Left cardiac atrium (tissue), 4 donors: ENCODE measurements around the gene SNX25. TPM values are rescaled to one million over a fixed set of nuclear protein-coding genes. Genes with fewer than 3 reads are reported as not detected.
A peak's percentile ranks its signal among the peaks of the same experiment; 100 is the strongest.
"Not testable (repeated sequence)": the region's sequence is repeated elsewhere in the genome, so short reads cannot be mapped to it uniquely, and the experiment has no call there.

Experiments
- ATAC-seq, 2 donors: fragments of 200-7000 bp; cut with Tn5 transposase; one replicate each; pipeline ENCODE4 v1.9.1; 2020; ENCODE audit warnings: mild to moderate bottlenecking in 2 of 2, moderate library complexity in 2 of 2
- DNase-seq: peaks from one replicate; pipeline ENCODE4 v3.0.0-alpha.2; 2020
- intact Hi-C, 2 donors: fragments of 100-400 bp; cut with DNase I; formaldehyde crosslinking; loops; one replicate each; pipeline versions ENCODE4 v1.14.1 to v1.15.1; 2022 to 2023
- total RNA-seq, 2 donors: library from RNA; stranded (reverse); fragmentation: NEBNext Ultra II Directional; extraction: Animal tissue kit (Norgen Biotek cat#: 25700); gene quantifications; one replicate each; pipeline ENCODE4 v1.2.1, GENCODE V29; 2021
- donor health status: DM: no; HTN: yes; CAD: no.
- donor health status: DM: no; HTN: yes; CAD: no; lungs with severe emphysema.
- donor health status: DM: yes; HTN: yes; CAD: no.
- donor health status: Dilated cardiomyopathy.

The SNX25 gene
- total RNA-seq, 2 donors from 2014 or later = 15.4 to 16.6 TPM

DNA sequence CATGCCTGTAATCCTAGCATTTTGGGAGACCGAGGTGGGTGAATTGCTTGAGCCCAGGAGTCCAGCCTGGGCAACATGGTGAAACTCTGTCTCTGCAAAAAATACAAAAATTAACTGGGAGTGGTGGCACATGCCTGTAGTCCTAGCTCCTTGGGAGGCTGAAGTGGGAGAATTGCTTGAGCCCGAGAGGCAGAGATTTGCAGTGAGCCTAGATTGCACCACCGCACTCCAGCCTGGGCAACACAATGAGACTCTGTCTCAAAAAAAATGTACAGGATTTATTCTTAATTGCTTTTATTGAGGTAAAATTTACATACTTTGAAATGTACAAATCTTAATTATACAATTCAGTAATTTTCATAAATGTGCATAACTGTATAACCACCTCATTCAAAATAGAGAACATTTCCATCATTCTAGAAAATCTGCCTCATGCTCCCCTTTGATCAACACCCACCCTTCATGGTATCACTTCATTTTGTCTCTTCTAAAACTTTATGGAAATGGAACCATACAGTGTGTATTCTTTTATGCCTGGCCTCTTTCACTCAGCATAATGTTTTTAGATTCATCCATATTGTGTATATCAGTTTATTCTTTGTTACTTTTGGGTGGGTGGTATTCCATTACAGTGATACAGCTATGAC is 39.1 kb downstream of the SNX25 start:
- ATAC-seq = no peak

DNA sequence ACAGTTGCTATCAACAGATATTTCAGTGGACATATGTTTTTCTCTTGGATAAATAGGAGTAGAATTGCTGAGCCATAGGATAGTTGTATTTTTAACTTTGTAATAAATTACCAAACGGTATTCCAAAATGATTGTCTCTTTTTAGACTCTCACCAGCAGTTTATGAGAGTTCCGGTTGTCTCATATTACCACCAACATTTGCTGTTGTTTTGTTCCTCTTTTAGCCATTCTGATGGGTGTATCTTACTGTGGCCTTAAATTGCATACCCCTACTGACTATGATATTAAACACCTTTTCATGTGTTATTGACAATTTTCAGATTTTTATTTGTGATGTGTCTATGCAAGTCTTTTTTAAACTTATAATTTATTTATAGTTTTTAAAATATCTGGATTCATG is 39.7 kb downstream of the SNX25 start:
- intact Hi-C loops = no loop called here

More for the DNA sequence above, 39.1 kb downstream of the SNX25 start:
- DNase-seq = no peak
- intact Hi-C loops = no loop called here

DNA sequence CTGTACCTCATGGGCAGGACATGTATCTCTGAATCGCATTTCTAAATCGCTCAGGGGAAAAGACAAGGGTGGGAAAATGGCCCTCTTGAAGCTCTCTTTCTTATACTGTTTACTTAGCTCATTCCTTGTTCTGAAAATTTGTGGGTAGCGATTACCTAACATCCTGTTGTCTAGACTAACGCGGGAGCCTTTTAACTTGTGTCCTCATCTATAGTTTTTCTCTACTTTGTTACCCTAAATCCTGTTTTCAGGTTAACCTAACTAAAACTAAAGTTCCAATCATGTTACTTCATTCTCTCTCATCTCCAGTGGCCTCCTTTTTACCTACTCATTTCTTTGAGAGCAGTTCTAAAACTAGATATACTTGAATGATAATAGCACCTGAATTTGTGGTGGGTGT is 45.0 kb downstream of the SNX25 start:
- no peak for ATAC-seq
- no peak for DNase-seq
- intact Hi-C loops = no loop called here

More for the DNA sequence above, 39.7 kb downstream of the SNX25 start:
- ATAC-seq (no peak), DNase-seq (no peak)

DNA sequence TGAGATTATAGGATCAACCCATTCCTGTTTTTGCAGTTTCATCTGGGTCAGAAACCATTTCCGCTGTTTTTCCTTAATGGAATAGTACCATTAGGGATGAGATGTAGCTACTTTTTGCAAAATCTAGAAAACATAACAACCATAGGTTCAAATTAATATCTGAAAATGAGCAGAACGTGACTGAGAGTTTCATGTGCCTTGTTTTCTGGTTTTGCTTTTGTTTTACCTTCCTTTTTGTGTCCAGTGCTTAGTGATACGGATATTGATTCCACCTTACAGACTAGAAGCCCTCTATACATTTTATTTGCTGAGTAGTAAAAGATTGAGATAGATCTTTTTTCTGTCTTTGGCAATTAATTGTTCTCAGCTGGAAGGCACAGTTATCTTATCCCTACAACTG is 46.5 kb downstream of the SNX25 start:
- intact Hi-C loops = no loop called here
- DNase-seq (no peak), ATAC-seq (no peak)

DNA sequence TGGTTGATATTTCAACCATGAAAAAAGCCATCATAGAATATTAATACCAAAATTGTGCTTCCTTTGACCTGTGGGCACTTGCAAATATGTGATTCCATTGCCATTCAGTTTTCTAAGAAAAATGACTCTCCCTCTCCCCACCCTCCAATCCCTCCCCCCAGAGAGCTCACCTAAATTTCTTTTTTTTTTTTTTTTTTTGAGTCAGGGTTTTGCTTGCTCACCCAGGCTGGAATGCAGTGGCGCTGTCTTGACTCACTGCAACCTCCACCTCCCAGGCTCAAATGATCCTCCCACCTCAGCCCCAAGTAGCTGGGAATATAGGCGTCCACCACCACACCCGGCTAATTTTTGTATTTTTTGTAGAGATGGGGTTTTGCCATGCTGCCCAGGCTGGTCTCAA is 47.0 kb downstream of the SNX25 start:
- intact Hi-C loops = no loop called here
- DNase-seq = no peak
- peak in 1 of 2 donors; percentile 68 for ATAC-seq

DNA sequence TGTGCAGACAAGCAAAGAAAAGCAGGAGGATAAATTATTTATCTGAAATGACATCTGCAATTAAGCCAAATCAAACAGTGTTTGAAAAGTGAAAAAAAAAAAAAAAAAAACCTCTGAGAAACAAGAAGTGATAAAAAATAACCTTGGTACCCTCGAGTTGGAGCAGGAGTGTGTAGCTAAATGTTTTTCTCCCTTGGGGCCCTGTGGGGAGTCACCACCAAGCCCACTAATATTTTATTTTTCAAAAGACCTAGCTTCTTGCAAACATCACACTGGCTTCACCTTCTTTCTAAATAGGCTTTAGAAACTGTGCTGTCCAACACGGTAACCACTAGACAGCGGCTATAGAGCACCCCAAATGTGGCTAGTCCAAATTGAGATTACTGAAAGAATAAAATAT is 47.7 kb downstream of the SNX25 start:
- intact Hi-C loops = no loop called here
- DNase-seq (no peak), ATAC-seq (no peak)

DNA sequence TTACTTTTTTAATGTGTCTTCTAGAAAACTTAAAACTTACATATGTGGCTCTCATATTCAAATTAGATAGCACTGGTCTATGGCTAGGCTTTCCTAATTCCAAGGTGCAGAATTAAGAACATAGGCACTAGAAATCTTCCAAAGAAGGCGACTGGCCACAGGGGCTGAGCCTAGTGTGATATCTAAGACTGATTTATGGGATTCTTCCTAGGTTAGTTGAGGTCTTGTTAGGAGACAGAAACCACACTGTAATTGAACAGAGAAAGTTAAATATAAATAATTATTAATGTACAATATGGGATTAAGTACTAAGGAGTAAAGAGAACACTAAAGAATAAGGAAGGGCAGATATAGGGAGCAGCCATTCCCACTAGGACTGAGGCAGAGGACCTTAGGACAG is 48.3 kb downstream of the SNX25 start:
- DNase-seq = no peak
- no peak for ATAC-seq

DNA sequence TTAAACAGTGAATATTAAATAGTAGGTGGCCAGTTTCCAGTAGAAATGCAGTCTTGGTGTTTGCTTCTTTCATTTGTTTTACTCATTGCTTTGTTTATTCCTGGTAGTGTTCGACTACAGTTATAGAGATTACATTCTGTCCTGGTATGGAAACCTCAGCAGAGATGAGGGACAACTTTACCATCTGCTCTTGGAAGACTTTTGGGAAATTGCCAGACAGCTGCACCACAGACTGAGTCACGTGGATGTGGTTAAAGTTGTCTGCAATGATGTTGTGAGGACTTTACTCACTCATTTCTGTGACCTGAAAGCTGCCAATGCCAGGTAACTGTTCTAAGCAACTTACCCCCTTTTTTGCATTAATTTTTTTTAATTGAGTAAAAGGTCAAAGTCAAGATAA is 49.3 kb downstream of the SNX25 start:
- DNase-seq, intact Hi-C loops: not testable (repeated sequence)
- ATAC-seq = peak; percentile 68 to 81

More for the DNA sequence above, 48.3 kb downstream of the SNX25 start:
- intact Hi-C loops = no loop called here

DNA sequence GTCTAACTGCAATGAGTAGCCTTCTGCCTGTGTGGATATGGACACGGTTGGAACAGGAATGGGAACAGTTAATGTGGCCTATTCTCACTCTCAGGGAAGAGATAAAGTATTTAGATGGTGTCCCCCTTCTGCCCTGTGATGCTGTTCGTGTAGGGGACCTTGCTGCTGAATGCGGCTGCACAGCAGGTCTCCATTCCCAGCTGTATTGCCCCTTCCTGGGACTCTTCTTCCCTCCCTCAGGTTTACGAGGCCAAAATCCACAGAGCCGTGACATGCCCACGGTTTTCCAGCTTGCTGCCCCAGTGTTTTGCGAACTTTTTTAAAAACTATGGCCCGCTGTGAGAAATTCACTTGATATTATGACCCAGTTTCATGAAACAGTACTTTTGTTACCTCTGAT is 50.3 kb downstream of the SNX25 start:
- DNase-seq = no peak
- ATAC-seq = no peak
- intact Hi-C loops = no loop called here

DNA sequence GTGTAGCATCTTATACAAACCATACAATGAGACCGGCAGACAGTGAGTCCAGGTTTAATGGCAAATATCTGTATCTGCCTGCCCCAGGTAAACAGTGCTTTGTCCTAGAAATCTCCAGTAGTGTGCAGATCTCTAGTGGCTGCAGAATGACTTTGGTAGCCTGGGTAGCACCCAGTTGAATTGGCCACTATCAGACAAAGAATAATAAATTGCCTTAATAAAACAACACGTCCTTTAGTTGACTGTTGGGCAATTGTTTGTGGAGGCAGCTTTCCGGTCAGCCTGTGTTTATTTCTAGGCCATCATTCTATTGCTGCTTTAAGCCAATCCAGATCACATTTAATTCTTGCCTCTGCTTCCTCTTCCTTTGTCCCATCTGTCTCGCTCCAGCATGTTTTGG is 52.5 kb downstream of the SNX25 start:
- DNase-seq = no peak
- intact Hi-C loops = no loop called here
- ATAC-seq = no peak

DNA sequence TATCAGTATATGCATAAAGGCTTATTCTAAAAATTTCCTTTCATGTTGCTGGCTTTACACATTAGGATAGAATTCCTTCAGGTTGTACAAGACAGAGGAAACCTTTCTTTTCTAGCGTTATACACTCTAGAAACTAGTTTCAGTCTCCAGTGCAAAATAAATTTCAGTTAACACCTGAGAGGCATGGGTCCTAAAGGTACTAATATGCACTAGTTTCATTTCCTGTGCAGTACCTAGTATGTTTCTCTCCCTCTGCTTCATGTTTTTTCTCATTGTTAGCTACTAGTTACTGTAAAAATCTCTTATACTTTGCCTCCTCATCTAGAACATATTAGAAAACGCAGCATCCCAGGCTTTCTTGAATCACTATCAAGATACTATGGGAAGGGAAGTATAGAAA is 54.0 kb downstream of the SNX25 start:
- DNase-seq = no peak
- intact Hi-C loops = no loop called here
- no peak for ATAC-seq

DNA sequence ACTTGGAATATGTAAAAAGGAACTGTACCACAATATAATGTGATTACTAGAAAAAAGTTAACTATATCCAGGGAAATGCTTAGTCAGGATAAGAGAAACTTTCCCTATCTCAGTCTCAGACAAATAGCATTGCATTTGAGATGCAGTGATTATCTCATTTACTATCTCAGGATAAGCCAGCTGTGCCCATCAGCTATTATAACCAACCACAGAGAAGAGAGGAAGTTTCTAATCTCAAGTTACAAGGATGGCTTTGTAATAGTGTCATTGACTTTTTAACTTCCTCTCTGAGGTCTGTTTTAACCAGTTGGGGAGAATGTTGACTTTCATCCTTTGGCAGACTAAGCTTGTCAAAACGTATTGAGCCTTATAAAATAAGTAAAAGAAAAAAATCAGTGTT is 56.5 kb downstream of the SNX25 start:
- intact Hi-C loops = no loop called here
- ATAC-seq = no peak
- DNase-seq = no peak

DNA sequence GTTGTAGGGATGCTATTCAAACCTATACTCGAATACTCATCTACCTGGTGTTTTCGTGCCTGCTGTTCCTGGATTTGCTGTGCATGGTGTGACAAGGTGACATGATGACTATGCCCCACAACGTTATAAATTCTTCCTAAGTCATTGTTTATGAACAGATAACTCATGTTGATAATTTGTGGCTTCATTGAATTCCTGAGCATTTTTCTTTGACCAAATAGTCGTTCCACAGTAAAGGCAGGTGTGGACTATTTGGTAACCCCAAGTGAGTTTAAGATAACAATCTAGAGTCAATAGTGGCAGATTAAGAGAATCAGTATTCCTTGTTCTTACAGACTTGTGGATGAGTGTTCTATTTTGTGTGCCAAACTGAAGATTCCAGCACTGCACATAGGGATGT is 59.9 kb downstream of the SNX25 start:
- intact Hi-C loops = no loop called here

DNA sequence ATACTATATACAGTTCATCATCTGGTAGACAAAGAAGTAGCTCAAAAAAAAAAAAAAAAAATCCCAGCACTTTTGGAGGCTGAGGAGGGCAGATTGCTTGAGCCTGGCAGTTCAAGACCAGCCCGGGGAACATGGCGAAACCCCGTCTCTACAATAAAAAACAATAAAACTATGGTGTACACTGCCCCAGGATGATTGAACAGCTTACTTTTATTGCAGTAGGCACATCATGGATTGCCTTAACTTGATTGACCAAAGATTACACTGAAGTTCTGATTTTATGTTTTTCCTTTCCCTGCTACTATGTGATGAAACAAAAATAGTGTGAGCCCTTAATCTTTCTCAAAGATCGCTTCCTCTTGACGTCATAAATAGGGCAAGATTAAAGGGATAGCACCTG is 60.6 kb downstream of the SNX25 start:
- DNase-seq (no peak), ATAC-seq (no peak)
- intact Hi-C loops = no loop called here

More for the DNA sequence above, 59.9 kb downstream of the SNX25 start:
- ATAC-seq (no peak), DNase-seq (no peak)

DNA sequence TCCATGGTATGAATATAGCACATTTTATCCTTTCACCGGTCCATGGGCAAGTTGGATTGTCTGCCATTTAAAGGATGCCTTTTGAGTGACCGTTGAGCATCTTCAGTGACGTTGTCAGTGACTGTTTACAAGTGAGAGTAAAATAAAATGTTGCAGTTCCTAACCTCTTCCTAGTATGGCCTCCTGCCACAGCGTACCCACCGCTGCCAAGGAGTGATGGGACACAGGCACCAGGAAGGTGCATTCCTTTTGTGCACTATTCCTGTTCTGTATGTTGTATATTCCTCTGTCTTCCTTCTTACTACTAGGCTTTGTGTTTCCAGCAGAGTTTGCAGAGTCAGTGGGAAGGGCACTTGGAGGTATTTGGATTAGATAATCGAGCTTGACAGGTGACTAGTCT is 61.5 kb downstream of the SNX25 start:
- ATAC-seq = no peak
- no peak for DNase-seq
- intact Hi-C loops = no loop called here

DNA sequence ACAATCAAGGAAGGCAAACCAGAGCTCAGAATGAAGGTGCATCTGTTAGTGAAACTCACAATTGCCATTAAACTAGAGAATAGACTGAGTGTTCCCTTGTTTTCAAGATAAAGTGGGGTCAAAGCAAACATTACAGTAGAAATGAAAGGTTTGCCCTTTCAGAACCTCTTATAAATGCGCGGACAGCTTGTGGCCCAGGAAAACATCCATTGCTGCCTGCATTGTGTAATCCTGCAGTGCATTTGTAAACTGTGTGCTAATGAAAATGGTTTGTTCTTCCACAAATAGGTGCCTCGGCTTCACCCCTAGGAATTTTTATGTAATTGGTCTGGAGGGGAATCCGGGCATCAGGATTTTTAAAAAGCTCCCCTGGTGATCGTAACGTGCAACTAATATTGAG is 62.8 kb downstream of the SNX25 start:
- DNase-seq (no peak), ATAC-seq (no peak)
- intact Hi-C loops = no loop called here

DNA sequence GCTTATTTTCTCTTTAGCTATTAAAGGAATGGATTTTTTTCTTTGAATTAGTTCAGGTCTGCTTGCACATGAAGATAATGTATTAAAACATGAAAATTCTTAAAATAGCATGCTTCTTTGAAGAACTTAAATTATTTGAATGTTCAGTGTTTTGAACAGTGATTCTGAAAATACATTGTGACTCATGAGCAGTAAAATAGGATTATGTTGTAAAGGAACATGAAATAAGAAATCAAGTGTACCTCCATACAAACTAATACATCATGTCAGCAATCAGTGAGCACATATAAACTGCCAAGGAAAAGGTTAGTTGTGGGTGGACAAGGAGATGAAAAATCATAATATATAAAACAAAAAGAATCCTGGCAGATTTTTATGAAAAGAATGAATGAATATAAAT is 66.1 kb downstream of the SNX25 start:
- no peak for ATAC-seq
- DNase-seq = no peak
- intact Hi-C loops = no loop called here

DNA sequence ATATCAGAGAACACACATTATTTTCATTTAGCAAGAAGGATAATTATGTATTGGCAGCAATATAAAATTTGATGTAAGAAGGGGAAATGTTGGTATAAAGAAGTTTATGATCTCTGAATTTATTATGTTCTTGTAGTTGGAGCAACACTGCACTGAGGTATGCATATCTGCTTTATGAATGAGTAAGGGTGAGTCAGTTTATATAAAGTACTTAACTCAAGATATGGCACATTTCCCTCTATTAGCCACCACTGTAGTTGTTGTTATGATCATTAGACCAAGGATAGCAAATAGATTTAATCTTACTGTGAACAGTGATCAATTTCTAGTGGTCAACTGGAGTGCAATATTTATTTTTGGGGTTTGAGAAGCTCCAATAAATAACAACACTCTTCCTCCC is 66.6 kb downstream of the SNX25 start:
- ATAC-seq (peak in 1 of 2 donors; percentile 65), DNase-seq (no peak)
- intact Hi-C loops = no loop called here

DNA sequence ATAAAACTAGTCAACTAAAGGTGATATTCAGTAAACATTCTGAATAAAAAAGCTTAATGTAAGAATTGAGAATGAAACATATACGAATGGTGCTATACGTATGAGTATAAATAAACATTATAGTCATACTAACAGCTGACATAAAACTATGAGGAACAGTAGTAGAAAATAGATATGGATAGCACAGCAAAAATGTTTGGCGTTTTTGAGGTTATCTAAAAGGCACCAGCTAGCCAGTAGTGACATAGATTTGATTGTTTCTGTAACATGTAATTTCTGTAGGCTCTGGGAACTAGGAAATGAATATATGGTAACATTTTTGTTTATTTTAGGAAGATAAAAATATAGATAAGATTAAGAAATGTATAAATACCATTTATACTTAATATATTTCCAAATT is 69.3 kb downstream of the SNX25 start:
- ATAC-seq = no peak
- intact Hi-C loops = no loop called here
- no peak for DNase-seq

DNA sequence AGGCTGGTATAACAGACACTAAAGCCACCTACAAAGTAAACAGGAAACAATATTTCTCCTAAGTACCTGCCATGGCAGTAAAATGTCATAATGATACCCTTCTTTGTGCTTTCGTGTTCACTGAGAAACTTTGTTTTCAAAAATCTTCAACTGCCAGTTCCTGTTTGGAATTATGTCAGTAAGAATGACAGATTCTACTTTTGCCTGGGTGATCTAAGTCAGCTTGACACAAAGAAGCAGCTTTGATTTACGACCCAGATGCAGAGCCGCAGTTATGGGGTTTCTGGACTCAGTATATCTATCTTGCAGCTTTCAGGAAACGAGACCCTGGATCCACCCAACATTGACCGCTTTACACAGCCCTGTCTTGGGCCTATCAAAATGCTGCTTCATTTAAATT is 71.2 kb downstream of the SNX25 start:
- no peak for DNase-seq
- ATAC-seq = no peak
- intact Hi-C loops = no loop called here

DNA sequence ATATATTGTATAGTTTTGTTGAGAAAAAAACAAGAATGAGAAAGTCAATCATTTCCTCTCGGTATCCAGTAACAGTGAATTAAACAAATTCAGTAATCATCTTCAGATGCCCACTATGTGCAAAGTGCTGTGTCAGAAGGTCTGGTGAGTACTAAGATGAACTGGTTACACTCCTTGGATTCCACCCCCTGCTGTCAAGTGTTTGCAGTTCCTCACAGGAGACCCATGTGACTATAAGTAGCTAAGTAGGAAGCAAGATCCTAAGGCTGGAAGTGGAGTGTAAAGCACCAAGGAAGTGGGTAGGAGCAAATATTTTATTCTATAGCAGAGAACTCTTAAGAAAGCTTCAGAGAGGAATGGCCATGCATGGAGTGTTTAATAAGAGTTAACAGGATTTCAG is 73.6 kb downstream of the SNX25 start:
- no peak for DNase-seq
- intact Hi-C loops = no loop called here
- ATAC-seq = no peak

DNA sequence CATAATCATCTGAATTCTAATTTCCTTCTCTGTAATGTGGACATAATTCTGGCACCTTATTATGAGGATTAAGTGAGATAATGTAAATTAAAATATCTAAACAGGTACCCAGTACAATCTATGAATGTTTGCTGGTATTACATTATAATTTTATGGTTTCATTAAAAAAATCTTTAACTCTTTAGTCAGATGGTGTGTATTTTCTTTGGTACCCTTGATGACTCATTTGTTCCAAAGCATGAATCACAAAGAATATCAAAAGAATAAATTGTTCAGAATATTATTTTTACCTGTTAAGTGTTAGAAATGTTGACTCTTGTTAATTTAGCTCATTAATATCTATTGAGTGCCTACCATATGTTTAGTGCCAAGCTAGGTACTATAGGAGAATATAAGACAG is 74.3 kb downstream of the SNX25 start:
- no peak for DNase-seq
- intact Hi-C loops = no loop called here

More for the DNA sequence above, 74.3 kb downstream of the SNX25 start:
- ATAC-seq = no peak
